Memory B cell (primary cell): ENCODE data around the gene DNAH10.

ENCODE experiments used
- ATAC-seq: fragments of 150-1000 bp; cut with Tn5 transposase; 2 replicates; pipeline ENCODE4 v1.10.0; 2021; ENCODE audit warnings: low read depth, mild to moderate bottlenecking, moderate library complexity
- DNase-seq, 2 donors: peaks; one replicate each; pipeline ENCODE4 v3.0.0; 2022; ENCODE audit warnings: low spot score in 2 of 2
- H3K27ac Mint-ChIP-seq: one replicate; pipeline ENCODE4 v1.8.0; 2022; ENCODE audit warnings: mild to moderate bottlenecking, moderate library complexity, mixed read lengths
- H3K27me3 Mint-ChIP-seq: one replicate; pipeline ENCODE4 v1.8.0; 2022; ENCODE audit warnings: mixed read lengths
- H3K36me3 Mint-ChIP-seq: one replicate; pipeline ENCODE4 v1.8.0; 2022; ENCODE audit warnings: mild to moderate bottlenecking, mixed read lengths
- H3K4me1 Mint-ChIP-seq: one replicate; pipeline ENCODE4 v1.8.0; 2022; ENCODE audit warnings: mixed read lengths
- H3K4me3 Mint-ChIP-seq: one replicate; pipeline ENCODE4 v1.8.0; 2022; ENCODE audit warnings: mild to moderate bottlenecking, moderate library complexity, mixed read lengths
- H3K9me3 Mint-ChIP-seq: one replicate; pipeline ENCODE4 v1.8.0; 2022; ENCODE audit warnings: mixed read lengths

The DNAH10 gene

GRCh38 chr12:123754041-123754772 is 7.9 kb upstream of the DNAH10 start:
- Mint-ChIP-seq H3K27ac (no peak overlapping the region), H3K4me1 (no peaks in the 10 kb centered on the region), H3K27me3 (no peaks in the 10 kb centered on the region), H3K4me3 (no peak overlapping the region), H3K9me3 (no peaks in the 10 kb centered on the region), H3K36me3 (peaks cover 12% of the 10 kb centered on the region)
- ATAC-seq: no peak
- no peak for DNase-seq

DNA sequence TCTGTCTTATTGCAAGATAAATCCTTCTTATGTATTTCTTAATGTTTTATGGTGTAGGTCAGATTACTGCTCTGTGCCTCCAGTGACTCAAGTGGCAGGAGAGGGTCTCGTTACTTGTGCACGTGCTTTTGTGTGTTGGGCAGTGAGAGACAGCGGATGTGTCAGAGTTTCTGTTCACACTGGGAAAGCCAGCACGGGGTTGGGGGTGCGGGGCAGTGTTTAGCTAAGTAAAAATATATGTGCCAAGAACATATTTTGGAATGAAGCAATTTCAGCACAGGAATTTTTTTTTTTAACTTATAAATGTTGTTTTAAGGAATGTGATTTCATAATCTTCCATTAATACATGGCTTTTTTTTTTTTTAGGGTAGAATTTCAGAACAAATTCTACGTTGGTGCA is 4.5 kb upstream of the DNAH10 start:
- ATAC-seq (no peak), DNase-seq (no peak)
- Mint-ChIP-seq H3K27me3 (no peaks in the 10 kb centered on the region), H3K4me3 (no peak overlapping the region), H3K9me3 (no peaks in the 10 kb centered on the region), H3K4me1 (no peaks in the 10 kb centered on the region), H3K27ac (no peak overlapping the region), H3K36me3 (peaks cover 7% of the 10 kb centered on the region)

DNA sequence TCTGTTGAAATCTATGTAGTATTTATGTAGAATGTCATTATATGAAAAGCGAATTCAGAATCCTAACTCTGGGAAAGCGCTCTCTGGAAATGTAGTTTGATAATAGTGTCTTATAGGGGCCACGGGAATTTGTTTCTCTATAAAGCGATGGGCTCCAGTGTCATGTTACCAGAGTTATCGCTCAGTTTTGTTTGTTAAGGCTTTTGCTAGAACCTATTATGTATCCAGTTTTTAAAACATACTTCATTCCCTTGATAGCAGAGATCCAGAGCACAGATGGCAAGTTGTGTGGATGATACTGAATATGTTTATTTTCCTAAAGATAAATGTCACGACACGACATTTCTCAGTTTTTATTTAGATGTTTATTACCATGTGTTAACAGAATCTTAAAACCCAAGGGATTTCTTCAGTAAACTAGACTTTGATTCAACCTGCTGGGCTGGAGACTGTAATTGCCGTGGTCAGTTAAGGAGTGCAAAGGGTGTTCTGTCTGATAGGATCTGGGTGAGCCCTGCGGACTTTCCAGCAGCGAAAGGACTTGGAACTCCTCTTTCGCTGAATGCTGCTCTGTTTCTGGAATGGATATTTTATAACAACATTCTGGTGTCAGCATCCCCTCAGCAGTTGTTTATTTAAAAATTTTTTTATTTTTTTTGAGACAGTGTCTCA is 1.7 kb upstream of the DNAH10 start:
- H3K9me3 Mint-ChIP-seq: no peaks in the 10 kb centered on the region

GRCh38 chr12:123762715-123763052 is 583 bp downstream of the DNAH10 start:
- Mint-ChIP-seq H3K9me3 (no peaks in the 10 kb centered on the region), H3K27ac (no peak overlapping the region), H3K4me3 (peak overlapping the region; percentile 88), H3K36me3 (peaks cover 2% of the 10 kb centered on the region), H3K4me1 (peaks cover 5% of the 10 kb centered on the region), H3K27me3 (no peaks in the 10 kb centered on the region)
- no peak for DNase-seq
- ATAC-seq: no peak

More for the DNA sequence above, 1.7 kb upstream of the DNAH10 start:
- no peak for DNase-seq
- Mint-ChIP-seq H3K4me3 (no peak overlapping the region), H3K36me3 (peaks cover 4% of the 10 kb centered on the region), H3K4me1 (no peaks in the 10 kb centered on the region), H3K27ac (no peak overlapping the region), H3K27me3 (no peaks in the 10 kb centered on the region)
- ATAC-seq: no peak

GRCh38 chr12:123763093-123763492 is 992 bp downstream of the DNAH10 start:
- Mint-ChIP-seq H3K9me3 (no peaks in the 10 kb centered on the region), H3K4me3 (no peak overlapping the region), H3K27me3 (no peaks in the 10 kb centered on the region), H3K4me1 (peaks cover 5% of the 10 kb centered on the region), H3K27ac (no peak overlapping the region), H3K36me3 (no peaks in the 10 kb centered on the region)
- ATAC-seq: no peak
- no peak for DNase-seq

DNA sequence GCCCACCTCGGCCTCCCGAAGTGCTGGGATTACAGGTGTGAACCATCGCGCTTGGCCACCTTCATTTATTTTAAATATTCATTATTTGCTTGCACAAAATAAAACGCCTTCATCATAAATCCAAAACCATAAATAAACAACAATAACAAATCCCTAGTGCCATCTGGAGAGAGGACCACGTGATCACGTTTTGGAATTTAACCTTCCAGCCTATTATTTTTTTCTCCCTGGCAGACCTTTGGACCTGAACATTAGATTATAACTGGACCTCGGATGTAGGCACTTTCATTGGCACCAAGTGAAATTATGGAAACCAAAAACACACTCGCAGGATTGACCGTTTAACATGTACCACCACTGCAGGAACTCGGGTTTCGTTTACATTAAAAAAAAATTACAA is 2.0 kb downstream of the DNAH10 start:
- no peaks in the 10 kb centered on the region for H3K27me3 Mint-ChIP-seq
- peaks cover 5% of the 10 kb centered on the region for H3K4me1 Mint-ChIP-seq
- no peaks in the 10 kb centered on the region for H3K9me3 Mint-ChIP-seq
- ATAC-seq (no peak), DNase-seq (no peak)
- no peaks in the 10 kb centered on the region for H3K36me3 Mint-ChIP-seq
- no peak overlapping the region for H3K27ac Mint-ChIP-seq
- no peak overlapping the region for H3K4me3 Mint-ChIP-seq

DNA sequence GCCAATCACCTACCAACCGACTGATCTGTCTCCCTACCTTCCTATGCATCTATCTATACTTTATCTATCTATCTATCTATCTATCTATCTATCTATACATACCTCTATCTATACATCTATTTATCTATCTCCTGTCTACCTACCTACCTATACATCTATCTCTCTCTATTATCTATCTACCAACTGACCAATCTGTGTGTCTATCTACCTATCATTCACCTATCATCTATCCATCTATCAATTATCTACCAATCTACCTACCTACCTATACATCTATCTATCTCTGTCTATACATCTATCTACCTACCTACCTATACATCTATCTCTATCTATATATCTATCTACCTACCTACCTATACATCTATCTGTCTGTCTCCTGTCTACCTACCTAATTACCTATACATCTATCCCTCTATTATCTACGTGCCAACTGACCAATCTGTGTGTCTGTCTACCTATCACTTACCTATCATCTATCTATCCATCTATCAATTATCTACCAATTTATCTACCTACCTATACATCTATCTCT is 3.5 kb downstream of the DNAH10 start:
- ATAC-seq (no peak), DNase-seq (no peak)
- H3K27me3 Mint-ChIP-seq: no peaks in the 10 kb centered on the region
- no peak overlapping the region for H3K4me3 Mint-ChIP-seq
- no peaks in the 10 kb centered on the region for H3K36me3 Mint-ChIP-seq
- no peaks in the 10 kb centered on the region for H3K9me3 Mint-ChIP-seq
- H3K4me1 Mint-ChIP-seq: peaks cover 5% of the 10 kb centered on the region
- no peak overlapping the region for H3K27ac Mint-ChIP-seq

DNA sequence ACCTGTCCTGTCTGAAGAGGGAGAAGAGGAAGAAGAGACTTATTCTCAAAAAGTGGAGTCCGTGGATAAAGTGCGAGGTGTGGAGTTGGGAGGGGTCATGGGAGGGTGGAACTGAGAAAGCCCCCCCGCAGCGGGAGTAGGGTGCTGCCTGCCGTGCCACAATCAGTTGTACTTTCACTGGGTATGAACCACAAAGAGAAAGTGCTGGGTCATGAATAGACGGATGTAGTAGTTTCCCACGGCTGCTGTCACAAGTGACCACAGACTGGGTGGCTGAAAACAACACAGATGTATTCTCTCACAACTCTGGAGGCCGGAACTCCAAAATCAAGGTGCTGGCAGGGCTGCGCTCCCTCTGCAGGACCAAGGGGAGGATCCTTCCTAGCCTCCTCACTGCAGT is 5.5 kb downstream of the DNAH10 start:
- ATAC-seq (peak; percentile 59), DNase-seq (no peak)
- Mint-ChIP-seq H3K27ac (no peak overlapping the region), H3K36me3 (no peaks in the 10 kb centered on the region), H3K27me3 (peaks cover 2% of the 10 kb centered on the region), H3K9me3 (no peaks in the 10 kb centered on the region), H3K4me3 (no peak overlapping the region), H3K4me1 (peaks cover 5% of the 10 kb centered on the region)

DNA sequence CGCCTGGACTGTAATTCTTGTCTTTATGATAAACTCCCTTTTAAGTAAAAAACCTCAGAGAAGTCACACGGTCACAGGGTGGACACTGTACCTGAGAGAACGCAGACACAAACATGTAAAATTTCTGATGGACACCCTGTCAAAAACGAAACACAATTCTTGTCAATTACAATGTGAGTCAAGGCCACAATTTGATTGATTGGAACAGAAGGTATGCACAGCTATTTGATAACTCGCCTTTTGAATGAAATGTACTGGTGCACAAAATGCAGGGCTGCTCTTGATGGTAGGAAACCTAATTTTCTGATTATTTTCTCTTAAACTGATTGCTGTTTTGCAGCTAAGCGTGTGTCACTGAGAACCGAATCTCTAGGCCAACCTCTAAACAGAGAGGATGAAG is 9.2 kb downstream of the DNAH10 start:
- Mint-ChIP-seq H3K4me1 (peaks cover 5% of the 10 kb centered on the region), H3K27me3 (peaks cover 4% of the 10 kb centered on the region), H3K27ac (no peak overlapping the region), H3K36me3 (peaks cover 6% of the 10 kb centered on the region), H3K9me3 (peaks cover 6% of the 10 kb centered on the region), H3K4me3 (no peak overlapping the region)
- ATAC-seq (no peak), DNase-seq (no peak)

GRCh38 chr12:123772074-123772473 is 10.0 kb downstream of the DNAH10 start:
- no peak overlapping the region for H3K4me3 Mint-ChIP-seq
- H3K9me3 Mint-ChIP-seq: peaks cover 6% of the 10 kb centered on the region
- H3K36me3 Mint-ChIP-seq: peaks cover 6% of the 10 kb centered on the region
- peaks cover 5% of the 10 kb centered on the region for H3K4me1 Mint-ChIP-seq
- no peak overlapping the region for H3K27ac Mint-ChIP-seq
- DNase-seq: no peak
- ATAC-seq: no peak
- H3K27me3 Mint-ChIP-seq: peaks cover 4% of the 10 kb centered on the region

DNA sequence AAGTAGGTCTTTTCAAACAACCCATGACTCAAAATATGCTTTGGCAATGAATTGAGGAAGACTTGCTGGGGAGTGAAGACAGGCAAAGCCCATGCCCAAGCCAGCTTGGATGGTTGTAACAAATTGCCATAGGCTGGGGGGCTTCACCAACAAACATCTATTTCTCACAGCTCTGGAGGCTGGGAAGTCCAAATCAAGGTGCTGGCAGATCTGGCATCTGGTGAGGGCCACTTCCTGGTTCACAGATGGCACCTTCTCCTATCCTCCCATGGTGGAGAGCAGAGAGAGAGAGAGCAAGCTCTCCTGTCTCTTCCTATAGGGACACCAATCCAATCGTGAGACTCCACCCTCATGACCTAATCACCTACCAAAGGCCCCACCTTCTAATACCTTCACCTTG is 11.3 kb downstream of the DNAH10 start:
- no peaks in the 10 kb centered on the region for H3K4me1 Mint-ChIP-seq
- peaks cover 6% of the 10 kb centered on the region for H3K36me3 Mint-ChIP-seq
- H3K4me3 Mint-ChIP-seq: no peak overlapping the region
- DNase-seq: no peak
- H3K27ac Mint-ChIP-seq: no peak overlapping the region
- no peak for ATAC-seq
- peaks cover 4% of the 10 kb centered on the region for H3K27me3 Mint-ChIP-seq
- H3K9me3 Mint-ChIP-seq: peaks cover 6% of the 10 kb centered on the region

DNA sequence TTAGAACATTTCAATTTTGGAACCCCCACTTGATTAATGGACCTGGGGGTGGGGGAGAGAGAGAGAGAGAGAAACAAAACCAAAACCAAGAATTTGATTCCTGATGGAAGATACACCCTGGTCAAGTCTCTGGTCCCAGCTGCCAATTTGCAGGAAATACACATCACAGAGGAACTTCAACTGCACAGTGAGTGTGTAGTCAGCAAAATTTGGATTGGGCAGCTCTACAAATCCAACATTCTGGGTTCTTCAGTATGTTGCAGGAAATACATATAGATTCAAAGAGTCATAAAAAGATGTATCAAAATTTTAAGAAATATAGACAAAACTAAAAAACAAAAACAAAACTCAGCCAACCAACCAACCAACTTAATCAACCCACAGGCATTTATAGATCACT is 17.4 kb downstream of the DNAH10 start:
- ATAC-seq: no peak

DNA sequence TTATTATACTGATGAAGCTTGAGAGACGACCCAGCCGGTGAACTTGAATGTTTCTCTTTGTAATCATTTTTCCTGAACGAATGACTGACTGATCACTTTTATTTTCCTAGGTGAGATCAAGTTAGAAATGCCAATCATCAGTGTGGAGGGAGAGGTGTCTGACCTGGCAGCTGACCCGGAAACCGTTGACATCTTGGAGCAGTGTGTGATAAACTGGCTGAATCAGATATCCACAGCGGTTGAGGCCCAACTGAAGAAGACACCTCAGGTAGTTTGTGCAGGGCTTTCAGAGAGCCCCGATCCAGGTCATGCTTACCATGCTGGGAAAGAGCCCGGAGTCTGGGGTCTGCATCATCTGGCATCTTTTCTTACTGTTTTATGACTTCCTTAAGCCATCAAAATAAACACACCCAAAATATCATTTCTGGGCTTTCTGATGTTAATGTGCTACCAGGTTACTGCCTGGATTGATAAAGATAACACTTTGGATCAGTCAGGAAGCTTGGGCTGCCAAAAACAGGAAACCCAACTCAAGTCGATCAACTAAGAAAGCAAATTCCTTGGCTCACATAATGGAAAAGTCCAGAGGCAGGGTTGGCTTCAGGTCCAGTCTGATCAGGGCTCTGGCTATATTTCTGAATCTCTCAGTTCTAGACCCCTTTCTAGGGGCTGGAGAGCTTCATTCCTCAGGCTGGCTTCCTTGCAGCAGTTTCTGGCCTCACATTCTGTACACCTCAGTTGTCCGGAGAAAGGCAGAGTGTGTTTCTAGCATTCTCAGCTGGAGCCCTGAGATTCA is 21.1 kb downstream of the DNAH10 start:
- no peaks in the 10 kb centered on the region for H3K4me1 Mint-ChIP-seq

More for the DNA sequence above, 17.4 kb downstream of the DNAH10 start:
- H3K27me3 Mint-ChIP-seq: peaks cover 3% of the 10 kb centered on the region
- no peaks in the 10 kb centered on the region for H3K4me1 Mint-ChIP-seq
- H3K9me3 Mint-ChIP-seq: peaks cover 8% of the 10 kb centered on the region
- DNase-seq: no peak
- H3K4me3 Mint-ChIP-seq: no peak overlapping the region
- H3K36me3 Mint-ChIP-seq: peaks cover 6% of the 10 kb centered on the region
- H3K27ac Mint-ChIP-seq: no peak overlapping the region

DNA sequence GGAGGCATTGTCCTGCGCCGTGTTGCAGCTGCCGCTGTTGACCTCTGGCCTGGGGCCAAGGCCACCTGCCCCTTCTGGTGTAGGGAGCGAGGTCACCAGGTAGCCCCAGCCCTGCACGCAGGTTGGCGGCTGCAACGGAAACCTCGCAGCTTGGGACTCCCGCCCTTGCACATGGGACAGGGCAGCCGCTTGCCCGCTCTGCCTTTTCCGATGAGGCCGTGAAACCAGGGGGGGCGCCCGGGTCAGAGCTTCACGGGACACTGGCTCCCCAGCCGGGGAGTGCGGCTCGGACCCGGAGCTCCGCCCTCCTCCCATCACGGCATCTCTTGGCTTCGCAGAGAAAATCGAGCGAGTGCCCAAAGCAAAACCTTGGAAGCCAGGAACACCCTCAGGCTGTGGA is 25.4 kb downstream of the DNAH10 start:
- Mint-ChIP-seq H3K9me3 (peaks cover 2% of the 10 kb centered on the region), H3K4me1 (no peaks in the 10 kb centered on the region), H3K36me3 (peaks cover 2% of the 10 kb centered on the region), H3K4me3 (no peak overlapping the region), H3K27me3 (peaks cover 2% of the 10 kb centered on the region), H3K27ac (no peak overlapping the region)
- DNase-seq (no peak), ATAC-seq (no peak)

More for the DNA sequence above, 21.1 kb downstream of the DNAH10 start:
- peaks cover 2% of the 10 kb centered on the region for H3K27me3 Mint-ChIP-seq
- ATAC-seq (no peak), DNase-seq (no peak)
- no peak overlapping the region for H3K27ac Mint-ChIP-seq
- H3K9me3 Mint-ChIP-seq: peaks cover 4% of the 10 kb centered on the region
- H3K4me3 Mint-ChIP-seq: no peak overlapping the region
- H3K36me3 Mint-ChIP-seq: peaks cover 2% of the 10 kb centered on the region
